ENCODE data around the gene ZNF638.
A peak's percentile ranks its signal among the peaks of the same experiment; 100 is the strongest.

The ZNF638 gene, protein sequence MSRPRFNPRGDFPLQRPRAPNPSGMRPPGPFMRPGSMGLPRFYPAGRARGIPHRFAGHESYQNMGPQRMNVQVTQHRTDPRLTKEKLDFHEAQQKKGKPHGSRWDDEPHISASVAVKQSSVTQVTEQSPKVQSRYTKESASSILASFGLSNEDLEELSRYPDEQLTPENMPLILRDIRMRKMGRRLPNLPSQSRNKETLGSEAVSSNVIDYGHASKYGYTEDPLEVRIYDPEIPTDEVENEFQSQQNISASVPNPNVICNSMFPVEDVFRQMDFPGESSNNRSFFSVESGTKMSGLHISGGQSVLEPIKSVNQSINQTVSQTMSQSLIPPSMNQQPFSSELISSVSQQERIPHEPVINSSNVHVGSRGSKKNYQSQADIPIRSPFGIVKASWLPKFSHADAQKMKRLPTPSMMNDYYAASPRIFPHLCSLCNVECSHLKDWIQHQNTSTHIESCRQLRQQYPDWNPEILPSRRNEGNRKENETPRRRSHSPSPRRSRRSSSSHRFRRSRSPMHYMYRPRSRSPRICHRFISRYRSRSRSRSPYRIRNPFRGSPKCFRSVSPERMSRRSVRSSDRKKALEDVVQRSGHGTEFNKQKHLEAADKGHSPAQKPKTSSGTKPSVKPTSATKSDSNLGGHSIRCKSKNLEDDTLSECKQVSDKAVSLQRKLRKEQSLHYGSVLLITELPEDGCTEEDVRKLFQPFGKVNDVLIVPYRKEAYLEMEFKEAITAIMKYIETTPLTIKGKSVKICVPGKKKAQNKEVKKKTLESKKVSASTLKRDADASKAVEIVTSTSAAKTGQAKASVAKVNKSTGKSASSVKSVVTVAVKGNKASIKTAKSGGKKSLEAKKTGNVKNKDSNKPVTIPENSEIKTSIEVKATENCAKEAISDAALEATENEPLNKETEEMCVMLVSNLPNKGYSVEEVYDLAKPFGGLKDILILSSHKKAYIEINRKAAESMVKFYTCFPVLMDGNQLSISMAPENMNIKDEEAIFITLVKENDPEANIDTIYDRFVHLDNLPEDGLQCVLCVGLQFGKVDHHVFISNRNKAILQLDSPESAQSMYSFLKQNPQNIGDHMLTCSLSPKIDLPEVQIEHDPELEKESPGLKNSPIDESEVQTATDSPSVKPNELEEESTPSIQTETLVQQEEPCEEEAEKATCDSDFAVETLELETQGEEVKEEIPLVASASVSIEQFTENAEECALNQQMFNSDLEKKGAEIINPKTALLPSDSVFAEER (N-terminal part only)

GRCh38 chr2:71331581-71332434 is at the start of gene ZNF638:
TSS of gene ZNF638 (plus strand) at chr2:71331782. CDS start at chr2:71348955, 17,173 bp downstream.
- H3K27me3 ChIP-seq (ENCODE audit: control insufficient read depth in 5 of 5, insufficient read depth in 4 of 5, low read length in 5 of 5): no peaks in the 10 kb centered on the region
- H3K4me3 ChIP-seq (ENCODE audit: low read depth in 1 of 5, low read length in 5 of 5): peak within 1 kb of the TSS; percentile 93 to 99 (median 98)
- H3K27ac ChIP-seq (ENCODE audit: low read depth, low read length): peak within 1 kb of the TSS; percentile 91
- H3K36me3 ChIP-seq (ENCODE audit: control insufficient read depth in 5 of 5, insufficient read depth in 5 of 5, low read length in 5 of 5): no peaks in the 10 kb centered on the region
- H3K4me1 ChIP-seq (ENCODE audit: control insufficient read depth in 5 of 5, insufficient read depth in 5 of 5, low read length in 5 of 5): peaks cover 3 to 42% (median 36%) of the 10 kb centered on the region in 5 donors
- peaks cover 0 to 6% (median 0%) of the 10 kb centered on the region in 5 donors for H3K9me3 ChIP-seq (ENCODE audit: control insufficient read depth in 5 of 5, low read length in 5 of 5)
- H3K9ac ChIP-seq (ENCODE audit: low read length in 5 of 5): peak within 1 kb of the TSS; percentile 85 to 99 (median 98)

- peaks cover 0 to 2% (median 0%) of the 10 kb centered on the region in 5 donors for H3K27me3 ChIP-seq (ENCODE audit: control insufficient read depth in 5 of 5, insufficient read depth in 4 of 5, low read length in 5 of 5)
- no peak overlapping the region for H3K4me3 ChIP-seq (ENCODE audit: low read depth in 1 of 5, low read length in 5 of 5)
- peaks cover 2 to 14% (median 13%) of the 10 kb centered on the region in 5 donors for H3K4me1 ChIP-seq (ENCODE audit: control insufficient read depth in 5 of 5, insufficient read depth in 5 of 5, low read length in 5 of 5)
- no peaks in the 10 kb centered on the region for H3K36me3 ChIP-seq (ENCODE audit: control insufficient read depth in 5 of 5, insufficient read depth in 5 of 5, low read length in 5 of 5)
- H3K27ac ChIP-seq (ENCODE audit: low read depth, low read length): no peak overlapping the region
- H3K9me3 ChIP-seq (ENCODE audit: control insufficient read depth in 5 of 5, low read length in 5 of 5): no peaks in the 10 kb centered on the region
- H3K9ac ChIP-seq (ENCODE audit: low read length in 5 of 5): no peak overlapping the region
Measured at GRCh38 chr2:71281950-71282349, 49.6 kb upstream of the ZNF638 start.

DNA sequence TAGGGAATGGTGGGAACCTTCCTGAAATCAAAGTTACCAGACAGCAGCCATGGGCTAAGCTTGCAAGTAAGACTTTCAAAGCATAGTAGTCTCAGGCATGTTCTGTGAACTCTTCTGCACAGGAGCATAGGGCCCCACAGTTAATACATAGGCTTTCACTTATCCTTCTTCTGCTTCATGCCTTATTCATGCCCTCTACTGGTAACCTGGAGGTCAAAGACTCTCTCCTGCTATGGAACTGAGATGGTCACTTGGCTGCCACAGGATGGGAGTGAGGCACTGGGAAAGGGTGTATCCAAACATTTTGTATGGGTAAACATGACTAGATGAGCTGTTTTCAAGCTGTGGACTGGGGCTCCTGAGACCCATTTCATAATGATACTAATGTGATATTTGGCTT is 49.1 kb upstream of the ZNF638 start:
- H3K27ac ChIP-seq (ENCODE audit: low read depth, low read length): no peak overlapping the region
- H3K9me3 ChIP-seq (ENCODE audit: control insufficient read depth in 5 of 5, low read length in 5 of 5): no peaks in the 10 kb centered on the region
- peaks cover 0 to 2% (median 0%) of the 10 kb centered on the region in 5 donors for H3K27me3 ChIP-seq (ENCODE audit: control insufficient read depth in 5 of 5, insufficient read depth in 4 of 5, low read length in 5 of 5)
- H3K9ac ChIP-seq (ENCODE audit: low read length in 5 of 5): no peak overlapping the region
- peaks cover 2 to 9% (median 7%) of the 10 kb centered on the region in 5 donors for H3K4me1 ChIP-seq (ENCODE audit: control insufficient read depth in 5 of 5, insufficient read depth in 5 of 5, low read length in 5 of 5)
- no peak overlapping the region for H3K4me3 ChIP-seq (ENCODE audit: low read depth in 1 of 5, low read length in 5 of 5)
- no peaks in the 10 kb centered on the region for H3K36me3 ChIP-seq (ENCODE audit: control insufficient read depth in 5 of 5, insufficient read depth in 5 of 5, low read length in 5 of 5)

GRCh38 chr2:71283131-71283530 is 48.5 kb upstream of the ZNF638 start:
- Histone ChIP-seq H3K4me3 (ENCODE audit: low read depth in 1 of 5, low read length in 5 of 5) (no peak overlapping the region), H3K4me1 (ENCODE audit: control insufficient read depth in 5 of 5, insufficient read depth in 5 of 5, low read length in 5 of 5) (peaks cover 0 to 2% (median under 1%) of the 10 kb centered on the region in 5 donors), H3K27me3 (ENCODE audit: control insufficient read depth in 5 of 5, insufficient read depth in 4 of 5, low read length in 5 of 5) (peaks cover 0 to 2% (median 0%) of the 10 kb centered on the region in 5 donors), H3K36me3 (ENCODE audit: control insufficient read depth in 5 of 5, insufficient read depth in 5 of 5, low read length in 5 of 5) (no peaks in the 10 kb centered on the region), H3K9ac (ENCODE audit: low read length in 5 of 5) (no peak overlapping the region), H3K9me3 (ENCODE audit: control insufficient read depth in 5 of 5, low read length in 5 of 5) (no peaks in the 10 kb centered on the region), H3K27ac (ENCODE audit: low read depth, low read length) (no peak overlapping the region)

GRCh38 chr2:71285706-71286105 is 45.9 kb upstream of the ZNF638 start:
- no peaks in the 10 kb centered on the region for H3K36me3 ChIP-seq (ENCODE audit: control insufficient read depth in 5 of 5, insufficient read depth in 5 of 5, low read length in 5 of 5)
- H3K9ac ChIP-seq (ENCODE audit: low read length in 5 of 5): no peak overlapping the region
- no peak overlapping the region for H3K27ac ChIP-seq (ENCODE audit: low read depth, low read length)
- peaks cover 0 to 2% (median 0%) of the 10 kb centered on the region in 5 donors for H3K27me3 ChIP-seq (ENCODE audit: control insufficient read depth in 5 of 5, insufficient read depth in 4 of 5, low read length in 5 of 5)
- H3K9me3 ChIP-seq (ENCODE audit: control insufficient read depth in 5 of 5, low read length in 5 of 5): no peaks in the 10 kb centered on the region
- no peak overlapping the region for H3K4me3 ChIP-seq (ENCODE audit: low read depth in 1 of 5, low read length in 5 of 5)
- no peaks in the 10 kb centered on the region for H3K4me1 ChIP-seq (ENCODE audit: control insufficient read depth in 5 of 5, insufficient read depth in 5 of 5, low read length in 5 of 5)

GRCh38 chr2:71291398-71291797 is 40.2 kb upstream of the ZNF638 start:
- no peaks in the 10 kb centered on the region for H3K9me3 ChIP-seq (ENCODE audit: control insufficient read depth in 5 of 5, low read length in 5 of 5)
- no peaks in the 10 kb centered on the region for H3K27me3 ChIP-seq (ENCODE audit: control insufficient read depth in 5 of 5, insufficient read depth in 4 of 5, low read length in 5 of 5)
- H3K4me3 ChIP-seq (ENCODE audit: low read depth in 1 of 5, low read length in 5 of 5): no peak overlapping the region
- H3K27ac ChIP-seq (ENCODE audit: low read depth, low read length): no peak overlapping the region
- H3K9ac ChIP-seq (ENCODE audit: low read length in 5 of 5): no peak overlapping the region
- no peaks in the 10 kb centered on the region for H3K36me3 ChIP-seq (ENCODE audit: control insufficient read depth in 5 of 5, insufficient read depth in 5 of 5, low read length in 5 of 5)
- H3K4me1 ChIP-seq (ENCODE audit: control insufficient read depth in 5 of 5, insufficient read depth in 5 of 5, low read length in 5 of 5): no peaks in the 10 kb centered on the region

- Histone ChIP-seq H3K9ac (ENCODE audit: low read length in 5 of 5) (no peak overlapping the region), H3K9me3 (ENCODE audit: control insufficient read depth in 5 of 5, low read length in 5 of 5) (no peaks in the 10 kb centered on the region), H3K4me3 (ENCODE audit: low read depth in 1 of 5, low read length in 5 of 5) (no peak overlapping the region), H3K27me3 (ENCODE audit: control insufficient read depth in 5 of 5, insufficient read depth in 4 of 5, low read length in 5 of 5) (no peaks in the 10 kb centered on the region), H3K27ac (ENCODE audit: low read depth, low read length) (no peak overlapping the region), H3K36me3 (ENCODE audit: control insufficient read depth in 5 of 5, insufficient read depth in 5 of 5, low read length in 5 of 5) (no peaks in the 10 kb centered on the region), H3K4me1 (ENCODE audit: control insufficient read depth in 5 of 5, insufficient read depth in 5 of 5, low read length in 5 of 5) (no peaks in the 10 kb centered on the region)
Measured at GRCh38 chr2:71292159-71292558, 39.4 kb upstream of the ZNF638 start.

DNA sequence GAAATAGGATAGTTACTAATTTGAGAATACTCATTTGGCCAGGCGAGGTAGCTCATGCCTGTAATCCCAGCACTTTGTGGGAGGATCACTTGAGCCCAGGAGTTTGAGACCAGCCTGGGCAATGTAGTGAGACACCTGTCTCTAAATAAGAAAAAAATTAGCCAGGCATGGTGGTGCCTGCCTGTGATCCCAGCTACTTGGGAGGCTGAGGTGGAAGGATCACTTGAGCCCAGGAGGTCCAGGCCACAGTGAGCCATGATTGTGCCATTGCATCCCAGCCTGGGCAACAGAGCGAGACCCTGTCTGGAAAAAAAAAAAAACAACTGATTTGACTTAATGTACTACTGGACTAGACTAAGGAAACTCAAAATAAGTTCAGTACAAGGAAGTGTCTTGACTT is 32.7 kb upstream of the ZNF638 start:
- no peak overlapping the region for H3K9ac ChIP-seq (ENCODE audit: low read length in 5 of 5)
- no peak overlapping the region for H3K27ac ChIP-seq (ENCODE audit: low read depth, low read length)
- H3K36me3 ChIP-seq (ENCODE audit: control insufficient read depth in 5 of 5, insufficient read depth in 5 of 5, low read length in 5 of 5): no peaks in the 10 kb centered on the region
- no peaks in the 10 kb centered on the region for H3K9me3 ChIP-seq (ENCODE audit: control insufficient read depth in 5 of 5, low read length in 5 of 5)
- H3K4me3 ChIP-seq (ENCODE audit: low read depth in 1 of 5, low read length in 5 of 5): no peak overlapping the region
- H3K4me1 ChIP-seq (ENCODE audit: control insufficient read depth in 5 of 5, insufficient read depth in 5 of 5, low read length in 5 of 5): peaks cover 0 to 6% (median 0%) of the 10 kb centered on the region in 5 donors
- H3K27me3 ChIP-seq (ENCODE audit: control insufficient read depth in 5 of 5, insufficient read depth in 4 of 5, low read length in 5 of 5): peaks cover 0 to 2% (median 0%) of the 10 kb centered on the region in 5 donors

GRCh38 chr2:71299507-71299906 is 32.1 kb upstream of the ZNF638 start:
- Histone ChIP-seq H3K4me1 (ENCODE audit: control insufficient read depth in 5 of 5, insufficient read depth in 5 of 5, low read length in 5 of 5) (peaks cover 0 to 6% (median 0%) of the 10 kb centered on the region in 5 donors), H3K36me3 (ENCODE audit: control insufficient read depth in 5 of 5, insufficient read depth in 5 of 5, low read length in 5 of 5) (no peaks in the 10 kb centered on the region), H3K27ac (ENCODE audit: low read depth, low read length) (no peak overlapping the region), H3K4me3 (ENCODE audit: low read depth in 1 of 5, low read length in 5 of 5) (peak overlapping the region in 1 of 5 donors; percentile 6), H3K27me3 (ENCODE audit: control insufficient read depth in 5 of 5, insufficient read depth in 4 of 5, low read length in 5 of 5) (peaks cover 0 to 2% (median 0%) of the 10 kb centered on the region in 5 donors), H3K9ac (ENCODE audit: low read length in 5 of 5) (no peak overlapping the region), H3K9me3 (ENCODE audit: control insufficient read depth in 5 of 5, low read length in 5 of 5) (no peaks in the 10 kb centered on the region)
